Suprapubic skin (tissue), 4 donors: ENCODE data around the gene ANO3.

Experiments used
- EP300 ChIP-seq: sonication (generic); formaldehyde crosslinking; IDR thresholded peaks from one replicate; pipeline ENCODE4 v1.6.1; 2017; ENCODE audit warnings: antibody characterized with exemption
- POLR2AphosphoS5 ChIP-seq, 3 donors: sonication (generic); formaldehyde crosslinking; IDR thresholded peaks; one replicate each; pipeline ENCODE4 v1.6.1; 2017; ENCODE audit warnings: antibody characterized with exemption in 3 of 3
- TF ChIP-seq, protein P1 (sequence below), 2 donors: fragments of 200-600 bp in 1 of 2; fragments of 450-650 bp in 1 of 2; sonication (generic) in 1 of 2; IDR thresholded peaks; one replicate each; pipeline ENCODE4 v1.5.1; 2016 to 2019; ENCODE audit warnings: antibody characterized with exemption in 2 of 2, mild to moderate bottlenecking in 1 of 2, moderate library complexity in 1 of 2

DNA sequence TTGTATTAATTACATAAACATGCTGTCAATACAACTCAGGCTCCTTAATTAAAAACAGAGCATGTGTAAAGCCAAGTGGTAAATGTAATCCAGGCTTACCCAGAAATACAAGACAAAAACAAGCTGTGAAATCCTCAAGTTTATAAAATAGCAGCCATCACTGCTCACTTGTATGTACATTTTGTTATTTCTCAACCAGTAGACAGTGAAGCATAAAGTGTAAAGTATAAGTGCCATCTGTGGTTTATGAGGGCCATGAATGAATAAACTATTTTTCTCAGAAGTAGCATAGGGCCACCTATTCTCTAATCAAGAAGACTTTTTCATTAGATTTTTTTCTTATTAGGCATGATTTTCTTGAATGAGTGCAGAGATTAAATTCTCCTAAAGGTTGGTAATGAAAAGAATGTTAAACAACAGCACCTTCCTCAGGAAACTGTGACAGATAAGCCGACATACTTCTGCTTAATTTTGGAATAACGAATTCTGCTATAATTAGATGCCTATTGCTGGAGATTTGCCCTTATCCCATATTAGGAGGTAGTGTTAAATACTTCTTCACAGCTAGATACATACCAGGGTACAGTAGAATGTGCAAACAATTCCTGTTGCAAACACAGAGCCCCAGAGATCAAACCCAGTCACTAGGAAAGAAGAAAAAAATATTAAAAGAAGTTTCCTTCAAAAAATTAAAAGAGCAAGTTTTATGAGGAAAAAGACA is 377.0 kb downstream of the ANO3 start:
- TF ChIP-seq EP300, result no peak
- TF ChIP-seq, protein P1, sequence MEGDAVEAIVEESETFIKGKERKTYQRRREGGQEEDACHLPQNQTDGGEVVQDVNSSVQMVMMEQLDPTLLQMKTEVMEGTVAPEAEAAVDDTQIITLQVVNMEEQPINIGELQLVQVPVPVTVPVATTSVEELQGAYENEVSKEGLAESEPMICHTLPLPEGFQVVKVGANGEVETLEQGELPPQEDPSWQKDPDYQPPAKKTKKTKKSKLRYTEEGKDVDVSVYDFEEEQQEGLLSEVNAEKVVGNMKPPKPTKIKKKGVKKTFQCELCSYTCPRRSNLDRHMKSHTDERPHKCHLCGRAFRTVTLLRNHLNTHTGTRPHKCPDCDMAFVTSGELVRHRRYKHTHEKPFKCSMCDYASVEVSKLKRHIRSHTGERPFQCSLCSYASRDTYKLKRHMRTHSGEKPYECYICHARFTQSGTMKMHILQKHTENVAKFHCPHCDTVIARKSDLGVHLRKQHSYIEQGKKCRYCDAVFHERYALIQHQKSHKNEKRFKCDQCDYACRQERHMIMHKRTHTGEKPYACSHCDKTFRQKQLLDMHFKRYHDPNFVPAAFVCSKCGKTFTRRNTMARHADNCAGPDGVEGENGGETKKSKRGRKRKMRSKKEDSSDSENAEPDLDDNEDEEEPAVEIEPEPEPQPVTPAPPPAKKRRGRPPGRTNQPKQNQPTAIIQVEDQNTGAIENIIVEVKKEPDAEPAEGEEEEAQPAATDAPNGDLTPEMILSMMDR (IDR thresholded peaks at IDR 0.05), result no peak
- no peak for TF ChIP-seq POLR2AphosphoS5 (IDR thresholded peaks at IDR 0.05)
